NCI-H524 (cell line): ENCODE results near the gene CREB5.

Source experiments
- DNase-seq, 2 experiments: peaks; one replicate each; lab custom pipeline; 2025; lab: John Stamatoyannopoulos, UW

Gene CREB5

DNA sequence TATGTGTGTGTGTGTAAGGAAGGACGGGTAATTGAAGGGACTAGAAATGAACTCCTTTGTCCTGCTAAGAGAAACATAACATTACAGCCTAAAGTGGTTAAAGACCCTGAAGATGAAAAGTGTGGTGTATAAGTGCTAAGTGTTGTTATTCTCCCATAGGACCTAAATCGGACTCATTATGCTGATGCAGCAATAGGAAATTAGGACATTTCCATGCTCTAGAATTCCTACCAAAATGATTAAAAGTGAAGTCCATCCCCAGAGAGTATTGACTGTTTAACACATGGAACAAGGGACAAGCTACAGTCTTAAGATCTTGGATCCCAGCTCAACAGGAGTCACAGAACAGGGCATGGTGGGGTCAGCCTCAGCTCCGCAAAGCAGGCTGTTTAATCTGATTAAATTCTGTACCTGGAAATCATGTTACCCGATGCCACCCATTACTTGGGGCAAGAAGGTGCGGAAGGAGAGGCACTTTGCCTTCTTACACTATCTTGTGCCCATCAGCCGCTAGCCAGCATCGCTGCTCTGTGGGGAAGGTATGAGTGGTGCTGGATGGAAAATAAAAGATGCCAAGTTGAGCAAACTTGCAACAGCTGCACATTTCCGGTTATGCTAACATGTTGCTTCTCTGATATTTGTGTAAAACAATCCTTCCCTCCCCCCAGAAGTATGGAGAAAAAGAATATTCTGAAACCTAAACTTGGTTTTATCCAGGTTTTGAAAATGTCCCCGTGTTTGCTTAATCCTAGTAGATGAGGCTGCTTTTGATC is 100.5 kb downstream of the CREB5 start:
- no peak for DNase-seq

GRCh38 chr7:28516390-28517172 is 104.3 kb downstream of the CREB5 start:
- peak; percentile 36 to 71 for DNase-seq

- DNase-seq, result no peak
These were observed 104.9 kb downstream of the CREB5 start for GRCh38 chr7:28517206-28517605.

DNA sequence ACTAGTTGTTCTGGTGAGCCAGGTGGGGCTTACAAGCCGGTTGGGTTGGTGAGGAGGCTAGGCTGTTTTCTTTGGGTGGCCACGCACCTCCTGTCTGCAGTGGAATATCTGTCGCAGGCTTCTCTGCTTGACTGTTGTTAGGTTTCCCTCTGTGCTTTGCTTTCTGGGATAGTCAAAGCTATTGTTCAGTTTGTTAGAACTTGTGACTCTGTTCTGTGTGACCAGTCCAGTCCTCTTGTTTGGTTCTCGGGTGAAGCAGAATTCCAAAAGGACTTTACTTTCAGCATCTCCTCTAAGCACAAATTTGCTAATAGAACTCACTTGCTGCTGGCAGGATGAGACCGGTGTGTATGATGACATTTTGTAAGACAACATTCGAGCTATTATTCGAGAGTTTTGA is 105.3 kb downstream of the CREB5 start:
- no peak for DNase-seq

DNA sequence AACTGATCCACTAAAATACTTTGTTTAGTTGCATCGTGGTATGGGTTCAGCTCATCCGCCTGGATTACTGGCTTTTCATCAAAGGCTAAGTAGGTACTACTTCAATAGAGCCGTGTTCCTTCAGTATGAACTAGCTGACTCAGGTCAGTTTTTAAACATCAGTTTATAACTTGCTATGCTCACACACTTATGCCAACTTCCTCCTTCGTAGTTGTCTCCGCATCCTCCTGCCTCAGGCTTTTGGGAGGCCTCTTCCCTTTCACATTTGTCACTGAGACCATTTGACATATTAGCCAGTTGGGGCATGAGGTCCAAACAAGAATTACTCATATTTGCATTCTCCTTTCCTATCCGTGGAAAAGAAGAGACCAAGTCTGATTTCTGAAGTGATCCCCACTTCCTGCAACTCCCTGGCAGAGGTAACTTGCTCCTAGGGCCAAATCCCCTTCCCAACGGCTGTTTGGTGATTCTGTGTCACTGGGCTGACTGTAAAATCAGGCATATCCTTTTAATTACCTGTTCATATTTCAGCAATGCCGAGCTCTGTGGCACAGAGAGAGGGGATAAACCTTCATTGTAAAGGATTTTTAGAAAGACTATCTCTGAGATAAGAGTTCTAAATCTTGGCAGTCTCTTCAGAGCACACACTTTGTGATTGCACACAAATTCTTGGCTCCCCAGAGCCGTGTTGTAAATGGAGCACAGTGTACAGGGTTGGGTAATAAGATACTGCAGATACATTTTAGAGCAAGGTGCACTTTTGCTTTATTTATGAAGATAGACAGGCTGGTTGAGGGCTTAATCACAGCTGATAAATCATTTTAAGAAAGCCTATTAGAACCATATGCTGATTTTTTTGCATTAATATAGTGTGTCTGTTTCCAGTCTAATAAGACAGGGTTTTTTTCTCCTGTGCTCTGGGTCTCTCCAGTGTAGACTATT is 108.0 kb downstream of the CREB5 start:
- DNase-seq, result peak; percentile 68 to 88

- no peak for DNase-seq
These were observed 112.7 kb downstream of the CREB5 start for GRCh38 chr7:28524978-28525377.

GRCh38 chr7:28528899-28529298 is 116.6 kb downstream of the CREB5 start:
- no peak for DNase-seq

GRCh38 chr7:28529755-28530154 is 117.4 kb downstream of the CREB5 start:
- no peak for DNase-seq

DNA sequence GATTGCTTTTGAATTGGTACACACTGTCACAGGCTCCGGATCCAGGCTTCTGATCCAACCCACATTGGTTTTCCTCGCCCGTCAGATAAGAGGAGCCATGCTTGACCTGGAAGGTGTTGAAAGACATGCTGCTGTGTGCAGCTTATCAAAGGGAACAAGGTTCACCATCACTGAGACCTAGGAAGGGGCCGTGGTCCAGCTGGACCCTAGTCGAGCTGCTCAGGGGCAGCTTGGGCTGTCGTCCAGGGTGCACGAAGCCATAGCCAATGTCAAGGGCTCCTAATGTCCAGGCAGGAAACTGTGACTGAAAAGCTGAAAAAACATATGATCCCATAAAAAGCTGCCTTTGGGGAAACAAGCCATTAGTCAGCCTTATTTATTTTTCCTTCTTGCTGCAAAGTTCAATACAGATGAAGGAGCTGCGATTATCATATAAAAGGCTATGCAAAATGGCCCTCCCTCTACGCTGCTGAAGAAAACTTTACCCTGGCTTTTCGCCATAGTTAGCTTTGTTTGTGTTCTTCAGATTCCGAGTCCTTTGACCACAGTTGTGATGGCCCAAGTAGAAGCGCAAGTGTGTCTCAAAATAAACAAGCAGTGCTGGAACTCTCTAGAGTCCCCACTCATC is 118.0 kb downstream of the CREB5 start:
- no peak for DNase-seq

DNA sequence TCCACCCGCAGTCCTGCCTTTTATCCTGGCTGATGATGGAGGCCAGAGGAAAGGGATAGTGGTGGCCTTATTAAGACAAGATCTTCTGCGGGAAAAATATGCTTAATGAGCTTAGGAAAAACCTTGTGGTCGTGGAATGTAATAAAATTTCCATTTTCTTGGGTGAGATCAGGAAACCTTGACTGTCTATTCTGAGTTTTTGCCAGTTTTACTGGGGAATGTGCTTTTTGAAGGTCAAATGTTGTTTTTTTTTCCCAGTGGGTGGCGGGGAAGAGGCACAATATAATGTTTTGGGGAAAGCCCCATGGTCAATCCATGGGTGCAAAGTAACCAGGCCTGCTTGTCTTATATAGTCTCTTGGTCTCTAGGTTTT is 118.5 kb downstream of the CREB5 start:
- DNase-seq, result no peak

- no peak for DNase-seq
These were observed 119.0 kb downstream of the CREB5 start for GRCh38 chr7:28531291-28531690.

GRCh38 chr7:28532181-28532580 is 119.9 kb downstream of the CREB5 start:
- no peak for DNase-seq

DNA sequence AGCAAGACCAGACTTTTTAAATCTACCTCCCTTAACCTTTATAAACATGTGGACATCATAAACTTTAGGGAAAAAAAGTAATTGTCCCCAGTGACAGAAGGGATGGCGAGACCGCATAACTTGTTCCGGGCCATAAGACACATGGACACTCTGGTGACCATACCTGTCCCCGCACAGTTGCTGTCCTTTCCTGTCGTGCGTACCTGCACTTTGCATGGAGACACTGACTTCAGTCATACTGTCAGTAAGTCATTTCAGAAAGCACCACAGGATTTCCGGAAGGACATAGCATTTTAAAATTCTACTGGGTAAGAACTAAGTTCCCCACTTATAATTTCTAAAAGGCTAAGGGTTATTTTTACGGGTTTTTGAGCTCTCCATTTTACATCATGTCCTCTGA is 120.9 kb downstream of the CREB5 start:
- no peak for DNase-seq

DNA sequence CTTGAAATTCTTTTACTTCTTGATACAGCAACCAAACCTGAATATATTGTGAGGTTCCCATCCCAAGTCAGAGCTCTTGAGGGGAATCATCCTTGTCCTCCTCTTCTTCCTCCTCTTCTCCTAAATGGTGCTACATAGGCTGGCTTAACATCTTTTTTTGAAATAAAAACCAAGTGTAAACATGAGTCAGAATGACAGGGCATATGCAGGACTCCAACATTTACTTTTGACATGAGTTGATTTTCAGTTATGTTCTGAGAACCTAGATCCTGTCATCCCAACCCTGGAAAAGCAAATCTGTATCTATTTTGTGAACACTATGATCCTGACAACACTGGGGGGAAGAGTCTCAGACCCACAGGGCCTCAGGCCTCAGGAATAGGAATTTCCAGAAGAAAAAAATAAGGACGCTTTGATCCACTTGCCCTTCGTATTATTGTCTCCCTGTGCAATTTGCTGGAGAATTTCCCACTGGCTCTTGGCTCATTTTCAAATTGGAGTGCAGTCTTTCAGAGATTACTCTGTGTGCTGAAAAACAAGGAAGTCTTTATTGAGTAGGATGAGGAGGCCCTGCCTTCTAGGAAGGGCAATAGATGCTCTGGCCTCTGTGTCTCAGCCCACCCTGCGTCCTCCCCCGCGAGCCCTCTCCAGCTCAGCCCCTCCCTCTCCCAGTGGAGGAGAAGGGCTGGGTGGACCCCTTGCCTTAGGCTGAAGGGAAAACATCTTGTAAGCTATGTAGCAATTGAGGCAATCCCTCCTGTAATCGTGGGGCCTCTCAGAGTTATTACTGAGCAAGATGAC is 121.6 kb downstream of the CREB5 start:
- no peak for DNase-seq

DNA sequence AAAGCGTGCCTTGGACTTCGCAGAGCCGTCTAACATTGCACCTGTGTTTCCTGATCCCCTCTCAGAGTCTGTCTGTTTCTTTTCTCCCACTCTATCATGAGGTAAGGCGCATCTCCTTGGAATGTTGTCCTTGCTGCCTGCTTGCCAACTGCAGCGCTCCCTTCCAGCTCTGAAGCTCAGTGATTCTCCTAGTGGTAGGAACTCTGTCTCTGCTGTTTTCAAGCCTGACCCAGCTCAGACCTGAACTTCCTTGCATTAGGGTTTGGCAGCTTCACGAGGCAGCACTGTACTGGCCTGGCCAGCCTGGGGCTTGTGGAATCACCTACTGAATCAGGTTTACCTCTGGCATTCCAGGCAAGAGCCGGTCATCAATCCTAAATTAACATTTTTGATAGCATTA is 123.9 kb downstream of the CREB5 start:
- DNase-seq, result no peak

GRCh38 chr7:28539289-28539981 is 127.1 kb downstream of the CREB5 start:
- DNase-seq, result no peak

- peak; percentile 72 to 86 for DNase-seq
These were observed 130.1 kb downstream of the CREB5 start for GRCh38 chr7:28542410-28542809.

DNA sequence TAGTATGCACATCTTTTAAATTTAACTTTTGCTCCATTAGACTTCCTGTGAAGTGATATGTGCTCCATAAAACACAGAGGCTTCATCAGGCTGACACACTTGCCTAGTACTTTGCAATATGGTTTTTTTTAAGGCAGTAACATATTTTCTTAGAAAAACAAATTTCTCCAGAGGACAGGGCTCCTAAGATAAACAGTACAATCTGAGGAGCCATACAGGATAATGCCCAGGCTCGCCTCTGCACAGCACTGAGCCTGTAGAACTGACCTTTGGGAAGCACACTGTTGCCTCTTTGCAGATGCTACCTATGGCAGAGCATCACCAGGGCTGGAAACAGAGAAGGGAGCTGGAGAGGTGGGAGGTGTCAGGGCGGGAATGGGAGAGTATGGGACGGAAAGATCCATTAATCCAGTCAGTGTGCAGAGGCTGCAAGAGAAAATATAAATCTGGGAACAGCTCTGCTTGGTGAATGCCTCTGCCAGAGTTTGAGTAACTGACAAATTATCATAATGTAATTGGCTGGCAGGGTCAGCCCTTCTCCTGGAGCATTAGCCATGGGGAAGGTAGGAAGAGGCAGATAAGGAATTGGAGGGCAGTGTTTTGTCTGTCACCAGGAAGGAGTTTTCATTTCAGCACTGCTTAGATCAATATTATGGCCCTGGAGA is 132.3 kb downstream of the CREB5 start:
- DNase-seq, result no peak

DNA sequence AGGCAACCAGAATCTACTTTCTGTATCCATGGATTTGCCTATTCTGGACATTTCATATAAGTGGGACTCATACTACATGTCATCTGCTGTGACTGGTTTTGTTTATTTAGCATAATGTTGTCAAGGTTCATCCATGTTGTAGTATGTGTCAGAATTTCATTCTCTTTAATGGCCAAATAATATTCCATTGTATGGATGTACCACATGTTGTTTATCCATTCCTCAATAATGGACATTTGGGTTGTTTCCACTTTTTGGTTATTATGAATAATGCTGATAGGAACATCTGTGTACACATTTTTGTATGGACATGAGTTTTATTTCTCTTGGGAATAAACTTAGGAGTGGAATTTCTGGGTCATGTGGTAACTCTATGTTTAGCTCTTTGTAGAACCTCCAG is 133.7 kb downstream of the CREB5 start:
- DNase-seq, result no peak

DNA sequence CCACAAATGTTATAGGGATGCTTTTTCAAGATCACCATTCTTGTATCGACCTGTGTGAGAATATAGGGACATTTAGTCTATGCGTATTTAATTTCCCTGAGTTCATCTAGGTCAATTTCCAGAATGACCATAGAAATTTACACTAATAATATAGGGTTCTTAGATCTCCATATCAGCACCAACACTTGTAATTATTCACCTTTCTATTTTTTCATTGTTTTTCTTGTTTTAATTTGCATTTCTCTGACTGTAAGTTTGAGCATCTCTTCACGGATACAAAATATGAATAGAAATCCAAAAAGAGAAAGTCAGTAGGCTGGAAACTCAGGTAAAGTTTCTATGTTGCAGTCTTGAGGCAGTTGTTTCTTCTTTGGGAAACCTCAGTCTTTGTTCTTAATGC is 134.8 kb downstream of the CREB5 start:
- no peak for DNase-seq
